Stimulated activated CD8-positive, alpha-beta memory T cell treated with anti-CD3 and anti-CD28 coated beads, Interleukin-4, amount 100 ng/mL, for 48 hours (primary cell): Measurements from ENCODE around the gene FAM20C.

Source experiments
- DNase-seq: peaks from one replicate; pipeline ENCODE4 v3.0.0-alpha.2; 2020

FAM20C gene

GRCh38 chr7:191981-192649 is at the start of gene FAM20C:
FAM20C (plus strand) TSS chr7:192571; CDS start chr7:193200, 629 bp downstream.
- DNase-seq: peak; percentile 51

DNA sequence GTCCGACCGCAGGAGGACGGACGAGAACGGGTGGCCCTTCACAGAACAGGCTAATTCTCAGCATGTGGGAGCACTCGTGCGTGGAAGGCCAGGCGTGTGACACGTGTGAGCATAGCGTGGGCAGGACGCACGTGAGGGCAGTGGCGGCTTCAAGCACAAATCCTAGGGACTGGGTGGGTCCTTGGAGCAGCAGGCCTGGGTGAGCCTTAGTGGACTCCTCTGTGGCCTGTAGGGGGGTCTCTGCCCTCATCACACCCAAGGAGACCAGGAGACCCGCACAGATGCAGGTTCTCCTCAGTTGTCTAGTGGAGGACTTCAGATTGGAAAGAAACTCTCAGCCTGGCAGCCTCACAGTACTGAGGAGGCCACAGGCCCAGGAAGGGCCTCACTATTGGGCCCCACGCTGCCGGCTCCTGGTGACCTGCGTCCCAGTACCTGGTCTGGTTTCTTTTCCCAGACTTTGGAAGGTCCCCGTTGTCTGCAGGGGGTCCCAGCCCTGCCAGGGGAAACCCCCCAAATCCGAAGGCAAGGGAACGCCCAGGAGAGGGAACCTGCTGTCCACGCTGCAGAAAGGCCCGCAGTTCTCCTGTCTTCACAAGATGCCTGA is 49.1 kb upstream of the FAM20C start:
- DNase-seq: no peak

DNA sequence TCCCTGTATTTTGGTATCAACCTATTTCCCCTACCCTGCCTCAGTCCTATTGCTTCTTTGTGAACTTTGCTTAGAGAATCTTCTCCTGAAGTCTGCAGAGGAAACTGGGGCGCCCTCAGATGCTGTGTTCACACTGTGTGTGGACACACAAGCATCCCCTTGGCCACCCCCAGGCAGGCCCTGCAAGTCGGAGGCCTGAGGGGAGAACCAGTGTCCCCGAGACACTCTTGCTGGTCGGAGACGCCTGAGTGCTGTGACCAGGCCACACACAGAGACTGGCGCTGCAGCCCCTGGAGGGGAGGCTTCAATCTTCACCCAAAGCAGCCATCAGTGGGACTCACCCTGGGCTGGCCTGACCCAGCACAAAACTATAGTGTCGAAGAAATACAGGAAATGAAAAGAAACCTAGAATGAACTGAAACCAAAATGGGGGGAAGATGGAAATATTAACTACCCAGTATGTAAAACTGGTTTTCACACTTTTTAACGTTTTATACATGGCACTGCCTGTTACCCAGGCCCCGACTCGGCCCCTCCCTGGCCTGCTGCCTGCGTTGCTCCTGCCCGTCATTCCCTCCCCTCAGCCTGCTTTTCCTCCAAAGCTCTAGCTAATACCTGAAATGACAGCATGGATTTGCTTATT is 48.4 kb upstream of the FAM20C start:
- DNase-seq: no peak

DNA sequence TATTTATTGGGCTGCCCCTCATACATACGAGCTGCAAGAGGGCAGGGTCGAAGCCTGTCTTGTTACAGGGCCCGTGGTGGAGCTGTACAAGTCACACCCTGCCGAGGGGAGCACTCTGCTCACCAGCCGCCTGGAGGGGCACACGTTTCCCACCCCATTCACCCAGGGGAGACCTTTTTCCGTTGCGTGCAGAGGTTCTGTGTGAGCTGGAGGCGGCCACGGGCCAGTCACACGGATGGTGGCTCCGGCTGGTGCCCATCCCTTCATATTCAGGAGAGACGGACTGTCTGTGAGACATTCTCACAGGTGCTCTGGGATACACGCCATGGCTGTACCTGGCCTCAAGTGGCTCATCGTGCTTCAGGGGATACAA is 47.9 kb upstream of the FAM20C start:
- no peak for DNase-seq

GRCh38 chr7:145863-146262 is 46.5 kb upstream of the FAM20C start:
- no peak for DNase-seq

DNA sequence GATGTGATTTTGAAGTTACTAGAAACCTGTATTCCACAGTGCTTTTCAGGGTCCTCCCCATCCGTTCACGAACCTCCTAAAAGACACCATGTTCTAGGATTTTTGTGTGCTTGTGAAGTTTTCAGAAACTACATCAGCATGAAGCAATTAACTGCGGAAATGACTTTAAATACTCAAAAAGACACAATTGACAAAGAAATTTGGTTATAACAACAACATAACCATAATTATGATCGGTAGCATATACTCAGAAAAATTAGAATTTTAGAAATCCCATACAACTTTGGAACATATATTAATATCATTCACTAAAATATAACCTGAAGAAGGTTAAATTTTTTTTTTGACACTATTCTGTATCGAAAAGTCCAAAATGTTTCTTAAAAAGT is 43.8 kb upstream of the FAM20C start:
- no peak for DNase-seq

DNA sequence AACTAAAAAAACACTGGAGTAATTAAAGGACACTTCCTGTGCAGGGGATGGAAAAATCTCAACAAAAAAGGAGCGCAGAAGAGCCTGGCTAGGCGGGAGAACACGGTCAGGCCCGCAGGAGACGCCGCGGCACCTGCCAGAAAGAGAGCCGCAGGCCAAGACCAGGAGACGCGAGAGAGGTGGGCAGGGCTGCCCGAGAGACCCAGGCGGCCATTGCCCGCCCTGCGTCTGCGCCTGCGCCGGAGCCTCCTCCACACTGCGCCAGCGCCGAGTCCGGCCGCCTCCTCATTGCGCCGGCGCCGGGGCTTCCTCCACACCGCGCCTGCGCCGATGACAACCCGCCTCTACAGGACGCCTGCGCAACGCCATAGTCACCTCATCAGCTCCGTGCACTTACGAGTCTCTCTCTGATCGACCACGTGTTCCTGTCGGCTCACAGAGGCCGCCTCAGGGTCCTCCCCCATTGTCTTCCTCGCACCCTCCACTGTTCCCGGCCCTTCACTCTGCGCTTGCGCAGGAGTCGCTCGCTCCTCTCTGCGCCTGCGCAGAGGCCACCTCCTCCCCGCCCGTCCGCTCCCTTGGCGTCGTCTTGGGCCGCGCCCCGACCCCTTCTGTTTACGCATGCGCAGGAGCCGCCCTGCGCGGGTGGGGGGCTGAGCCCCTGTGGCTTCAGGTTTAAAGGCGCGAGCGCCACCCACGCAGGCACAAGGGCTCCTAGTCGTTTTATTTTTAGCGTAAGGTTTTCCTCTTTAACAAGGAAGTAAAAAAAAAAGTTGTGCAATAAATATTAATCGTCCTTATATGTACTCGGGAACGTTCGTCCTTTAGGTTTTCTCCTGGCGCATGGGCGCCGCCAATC is 43.2 kb upstream of the FAM20C start:
- DNase-seq: peak; percentile 96

DNA sequence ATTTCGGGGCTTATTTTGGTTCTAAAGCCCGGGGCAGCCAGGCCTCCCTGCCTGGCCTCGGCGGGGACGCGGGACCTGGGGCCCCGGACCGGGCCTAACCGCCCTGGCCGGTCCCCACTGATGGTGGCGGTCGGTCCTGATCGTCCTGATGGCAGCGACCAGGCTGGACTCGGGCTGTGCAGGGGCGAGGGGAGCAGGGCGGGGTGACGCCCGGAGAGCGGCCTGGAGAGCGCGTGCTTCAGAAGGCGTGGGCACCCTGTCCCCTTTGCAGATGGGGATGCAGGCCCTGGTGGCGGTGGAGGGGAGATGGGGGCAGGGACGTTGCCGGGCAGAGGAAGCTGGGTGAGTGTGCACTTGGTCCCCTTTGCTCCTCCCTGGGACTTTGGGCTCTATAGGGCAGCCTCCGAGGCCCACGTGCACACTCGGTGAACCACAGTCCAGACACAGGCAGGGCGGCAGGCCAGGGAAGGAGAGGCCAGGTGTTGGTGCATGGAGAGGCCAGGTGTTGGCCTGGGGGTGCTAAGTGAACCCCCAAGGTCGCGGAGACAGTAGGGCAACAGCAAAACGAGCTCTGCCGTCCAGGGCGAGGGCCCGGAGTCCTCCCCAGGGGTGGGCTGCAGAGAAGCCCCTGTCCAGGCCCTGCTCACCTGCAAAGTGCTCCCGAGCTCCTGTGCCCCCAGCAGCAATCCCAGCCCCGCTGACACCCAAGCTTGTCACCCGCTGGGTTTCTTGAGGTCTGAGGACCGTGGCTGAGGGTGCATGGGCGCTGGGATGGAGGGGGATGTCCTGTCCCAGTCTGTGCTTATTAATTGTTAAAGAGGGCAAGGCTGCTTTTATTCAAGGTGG is 42.4 kb upstream of the FAM20C start:
- peak; percentile 62 for DNase-seq

DNA sequence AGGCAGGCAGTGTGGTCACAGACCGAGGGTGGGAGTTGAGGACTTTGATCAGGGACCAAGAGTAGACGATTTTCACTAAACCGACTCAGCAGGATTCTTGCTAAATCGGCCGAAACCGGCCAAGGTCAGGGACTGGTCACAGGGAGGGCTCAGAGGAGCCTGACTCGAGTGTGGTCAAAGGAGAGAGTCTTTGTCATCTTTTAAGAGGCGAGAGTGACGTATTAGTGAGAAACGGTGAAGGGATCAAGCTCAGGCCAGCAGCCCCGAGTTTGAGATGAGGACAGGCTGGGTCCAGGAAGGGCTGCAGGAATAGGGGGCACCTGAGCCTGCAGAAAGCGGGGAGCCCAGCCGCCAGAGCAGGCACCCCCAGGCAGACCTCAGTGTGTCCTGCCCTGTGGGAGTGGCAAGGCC is 41.6 kb upstream of the FAM20C start:
- DNase-seq: no peak

- no peak for DNase-seq
These were observed 40.9 kb upstream of the FAM20C start for GRCh38 chr7:151346-152050.

DNA sequence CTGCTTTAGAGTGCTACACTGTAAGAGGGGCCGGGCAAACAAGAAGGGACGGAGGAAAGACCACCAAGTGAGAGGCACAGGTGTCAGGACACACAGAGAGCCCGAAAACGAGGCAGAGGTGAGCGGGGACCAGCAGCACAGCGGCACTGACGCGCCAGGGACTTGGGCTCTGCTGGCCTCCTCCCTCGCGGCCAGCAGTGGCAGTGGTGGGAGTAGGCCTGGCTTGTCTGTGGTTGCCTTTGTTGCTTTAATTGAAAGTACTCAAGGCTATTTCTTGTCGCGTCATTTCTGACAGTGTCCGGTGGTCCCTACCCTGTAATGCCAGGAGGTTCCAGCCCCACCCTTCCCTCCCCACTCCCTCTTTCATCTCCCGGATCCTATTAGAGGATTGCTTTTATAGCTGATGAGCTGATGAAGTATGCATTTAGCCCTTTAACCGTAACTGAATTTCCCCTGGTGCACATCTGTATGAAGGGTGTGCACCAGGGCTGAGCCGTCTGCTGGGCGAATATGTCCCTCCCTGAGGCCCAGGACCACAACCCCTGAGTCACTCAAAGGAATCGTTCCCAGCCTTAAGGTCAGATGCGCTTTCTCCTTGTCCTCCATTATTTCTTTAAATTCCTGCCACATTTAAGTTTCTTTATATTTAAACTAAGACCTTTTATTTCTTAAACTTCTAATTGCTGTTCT is 39.5 kb upstream of the FAM20C start:
- DNase-seq: no peak

DNA sequence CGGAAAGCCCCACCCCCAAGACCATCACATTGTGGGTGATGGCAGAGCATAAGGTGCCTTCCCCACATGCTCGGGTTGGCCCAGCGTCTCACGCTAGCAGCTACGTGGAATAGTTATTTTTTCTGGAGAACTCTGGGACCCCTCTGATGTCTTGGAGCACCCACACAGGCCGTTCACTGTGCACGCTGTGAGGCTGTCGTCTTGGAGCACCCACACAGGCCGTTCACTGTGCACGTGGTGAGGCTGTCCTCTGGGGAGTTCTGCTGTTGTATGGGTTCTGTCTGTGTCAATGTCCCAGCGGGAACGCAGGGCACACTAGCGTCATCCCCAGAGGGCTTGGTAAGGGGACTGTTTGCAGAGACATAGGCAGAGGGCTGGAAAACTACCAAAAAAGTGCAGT is 38.8 kb upstream of the FAM20C start:
- DNase-seq: no peak

- no peak for DNase-seq
These were observed 38.1 kb upstream of the FAM20C start for GRCh38 chr7:154096-154799.

DNA sequence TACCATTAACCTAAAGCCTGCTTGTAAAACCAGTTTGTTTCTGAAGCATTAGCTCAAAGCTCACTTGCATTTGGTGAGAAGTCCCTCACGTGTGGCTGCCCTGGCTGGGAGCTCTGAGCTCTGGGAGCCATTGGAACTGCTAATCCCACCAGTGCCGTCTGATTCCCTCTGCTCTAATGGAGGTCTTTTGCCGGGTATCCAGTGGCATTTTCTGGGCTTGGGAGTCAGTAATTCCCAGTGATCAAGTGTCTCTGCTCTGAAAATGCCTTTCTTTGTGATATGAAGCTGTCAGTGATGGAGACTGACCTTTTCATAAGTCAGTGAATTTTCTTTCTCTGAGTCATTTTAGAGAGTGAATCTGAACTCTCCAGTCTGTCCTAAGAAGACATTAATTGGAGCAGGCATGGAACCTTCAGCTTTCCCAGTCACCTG is 36.9 kb upstream of the FAM20C start:
- no peak for DNase-seq

GRCh38 chr7:156111-157007 is 36.0 kb upstream of the FAM20C start:
- DNase-seq: no peak

GRCh38 chr7:157008-157310 is 35.4 kb upstream of the FAM20C start:
- no peak for DNase-seq

DNA sequence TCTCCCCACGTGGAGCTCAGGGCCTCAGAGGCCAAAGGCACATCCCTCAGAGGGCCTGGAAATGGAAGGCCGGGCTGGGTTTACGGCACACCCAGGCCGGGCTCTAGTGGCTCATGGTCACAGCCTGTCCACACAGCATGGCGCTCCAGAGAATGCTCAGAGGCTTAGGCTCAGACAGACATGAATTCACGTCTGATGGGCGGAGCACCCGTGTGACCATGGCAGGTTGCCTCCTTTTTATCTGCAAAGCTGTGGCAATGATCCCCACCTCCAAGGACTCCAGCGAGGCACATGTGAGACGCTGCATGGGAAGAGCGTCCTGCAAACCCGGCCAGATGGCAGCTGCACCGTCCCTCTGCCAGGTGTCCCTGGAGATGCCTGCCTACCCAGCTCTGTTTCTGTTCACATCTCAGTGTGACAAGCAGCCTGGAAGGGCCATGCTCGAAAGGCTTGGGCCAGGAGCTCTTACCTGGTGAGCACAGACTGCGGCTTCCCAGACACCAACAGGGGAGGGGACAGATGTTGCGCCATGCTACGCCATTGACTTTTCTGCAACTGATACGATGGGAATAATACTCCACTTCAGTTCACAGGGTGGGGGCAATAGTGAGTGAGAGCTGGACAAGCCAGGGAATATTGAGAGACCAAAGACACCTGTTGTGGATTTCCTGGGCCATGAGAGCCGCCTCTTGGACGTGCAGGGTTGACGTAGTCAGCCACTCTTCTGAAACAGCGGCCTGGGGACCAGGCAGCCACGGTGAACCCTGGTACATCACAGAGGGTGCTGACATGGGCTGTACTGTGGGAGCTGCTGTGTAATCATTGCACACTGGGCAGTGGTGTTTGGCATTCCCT is 34.4 kb upstream of the FAM20C start:
- no peak for DNase-seq

GRCh38 chr7:158771-159170 is 33.6 kb upstream of the FAM20C start:
- DNase-seq: no peak
